Measurements from ENCODE around the gene SSUH2.

Gene SSUH2

GRCh38 chr3:8608791-8609467 lies 35.7 kb downstream of the SSUH2 start:
- H3K4me1 Mint-ChIP-seq: no peaks in the 10 kb centered on the region
- no peak overlapping the region for H3K27ac Mint-ChIP-seq (ENCODE audit: low read depth)
- no peak overlapping the region for H3K4me3 Mint-ChIP-seq
- no peaks in the 10 kb centered on the region for H3K9me3 Mint-ChIP-seq
- no peaks in the 10 kb centered on the region for H3K36me3 Mint-ChIP-seq (ENCODE audit: insufficient read depth)
- DNase-seq (ENCODE audit: low spot score in 2 of 2) (no peak), ATAC-seq (replicated peaks; ENCODE audit: extremely low read depth, poor library complexity, severe bottlenecking) (no peak)
- peaks cover 25% of the 10 kb centered on the region for H3K27me3 Mint-ChIP-seq

- Mint-ChIP-seq H3K4me3 (no peak overlapping the region), H3K27me3 (peaks cover 25% of the 10 kb centered on the region), H3K27ac (ENCODE audit: low read depth) (no peak overlapping the region), H3K36me3 (ENCODE audit: insufficient read depth) (no peaks in the 10 kb centered on the region), H3K9me3 (no peaks in the 10 kb centered on the region), H3K4me1 (no peaks in the 10 kb centered on the region)
- ATAC-seq (replicated peaks; ENCODE audit: extremely low read depth, poor library complexity, severe bottlenecking) (no peak), DNase-seq (ENCODE audit: low spot score in 2 of 2) (no peak)
Observed at GRCh38 chr3:8608041-8608790, 36.4 kb downstream of the SSUH2 start.

- Mint-ChIP-seq H3K27me3 (peaks cover 25% of the 10 kb centered on the region), H3K9me3 (no peaks in the 10 kb centered on the region), H3K27ac (ENCODE audit: low read depth) (no peak overlapping the region), H3K4me3 (no peak overlapping the region), H3K4me1 (no peaks in the 10 kb centered on the region), H3K36me3 (ENCODE audit: insufficient read depth) (no peaks in the 10 kb centered on the region)
- no peak for DNase-seq (ENCODE audit: low spot score in 2 of 2)
- no peak for ATAC-seq (replicated peaks; ENCODE audit: extremely low read depth, poor library complexity, severe bottlenecking)
Observed at GRCh38 chr3:8607234-8608040, 37.2 kb downstream of the SSUH2 start.

- Mint-ChIP-seq H3K4me1 (no peaks in the 10 kb centered on the region), H3K9me3 (no peaks in the 10 kb centered on the region), H3K4me3 (no peak overlapping the region), H3K27ac (ENCODE audit: low read depth) (no peak overlapping the region), H3K27me3 (peaks cover 25% of the 10 kb centered on the region), H3K36me3 (ENCODE audit: insufficient read depth) (no peaks in the 10 kb centered on the region)
- ATAC-seq (replicated peaks; ENCODE audit: extremely low read depth, poor library complexity, severe bottlenecking) (no peak), DNase-seq (ENCODE audit: low spot score in 2 of 2) (no peak)
Observed at GRCh38 chr3:8606701-8607231, 37.8 kb downstream of the SSUH2 start.

GRCh38 chr3:8604988-8605387 lies 39.6 kb downstream of the SSUH2 start:
- Mint-ChIP-seq H3K9me3 (no peaks in the 10 kb centered on the region), H3K4me1 (no peaks in the 10 kb centered on the region), H3K36me3 (ENCODE audit: insufficient read depth) (no peaks in the 10 kb centered on the region), H3K27me3 (peaks cover 25% of the 10 kb centered on the region), H3K4me3 (no peak overlapping the region), H3K27ac (ENCODE audit: low read depth) (no peak overlapping the region)
- DNase-seq (ENCODE audit: low spot score in 2 of 2) (no peak), ATAC-seq (replicated peaks; ENCODE audit: extremely low read depth, poor library complexity, severe bottlenecking) (no peak)

- DNase-seq (ENCODE audit: low spot score in 2 of 2): no peak
- peaks cover 25% of the 10 kb centered on the region for H3K27me3 Mint-ChIP-seq
Observed at GRCh38 chr3:8604006-8604405, 40.6 kb downstream of the SSUH2 start.

GRCh38 chr3:8603115-8603710 lies 41.4 kb downstream of the SSUH2 start:
- Mint-ChIP-seq H3K4me3 (no peak overlapping the region), H3K4me1 (no peaks in the 10 kb centered on the region), H3K36me3 (ENCODE audit: insufficient read depth) (no peaks in the 10 kb centered on the region), H3K9me3 (no peaks in the 10 kb centered on the region), H3K27ac (ENCODE audit: low read depth) (no peak overlapping the region), H3K27me3 (peaks cover 19% of the 10 kb centered on the region)
- no peak for ATAC-seq (replicated peaks; ENCODE audit: extremely low read depth, poor library complexity, severe bottlenecking)
- DNase-seq (ENCODE audit: low spot score in 2 of 2): no peak

More at GRCh38 chr3:8604006-8604405, 40.6 kb downstream of the SSUH2 start:
- Mint-ChIP-seq H3K4me1 (no peaks in the 10 kb centered on the region), H3K27ac (ENCODE audit: low read depth) (no peak overlapping the region), H3K9me3 (no peaks in the 10 kb centered on the region), H3K4me3 (no peak overlapping the region), H3K36me3 (ENCODE audit: insufficient read depth) (no peaks in the 10 kb centered on the region)
- no peak for ATAC-seq (replicated peaks; ENCODE audit: extremely low read depth, poor library complexity, severe bottlenecking)

GRCh38 chr3:8600457-8600856 lies 44.1 kb downstream of the SSUH2 start:
- Mint-ChIP-seq H3K4me3 (no peak overlapping the region), H3K4me1 (no peaks in the 10 kb centered on the region), H3K9me3 (no peaks in the 10 kb centered on the region), H3K27ac (ENCODE audit: low read depth) (no peak overlapping the region), H3K36me3 (ENCODE audit: insufficient read depth) (no peaks in the 10 kb centered on the region), H3K27me3 (peaks cover 8% of the 10 kb centered on the region)
- no peak for ATAC-seq (replicated peaks; ENCODE audit: extremely low read depth, poor library complexity, severe bottlenecking)
- no peak for DNase-seq (ENCODE audit: low spot score in 2 of 2)

GRCh38 chr3:8599146-8599545 lies 45.5 kb downstream of the SSUH2 start:
- ATAC-seq (replicated peaks; ENCODE audit: extremely low read depth, poor library complexity, severe bottlenecking): no peak
- Mint-ChIP-seq H3K27ac (ENCODE audit: low read depth) (no peak overlapping the region), H3K27me3 (peaks cover 11% of the 10 kb centered on the region), H3K36me3 (ENCODE audit: insufficient read depth) (no peaks in the 10 kb centered on the region), H3K4me3 (no peak overlapping the region), H3K4me1 (no peaks in the 10 kb centered on the region), H3K9me3 (no peaks in the 10 kb centered on the region)
- no peak for DNase-seq (ENCODE audit: low spot score in 2 of 2)

- no peaks in the 10 kb centered on the region for H3K36me3 Mint-ChIP-seq (ENCODE audit: insufficient read depth)
- no peaks in the 10 kb centered on the region for H3K4me1 Mint-ChIP-seq
- no peaks in the 10 kb centered on the region for H3K9me3 Mint-ChIP-seq
- ATAC-seq (replicated peaks; ENCODE audit: extremely low read depth, poor library complexity, severe bottlenecking) (no peak), DNase-seq (ENCODE audit: low spot score in 2 of 2) (no peak)
- H3K27ac Mint-ChIP-seq (ENCODE audit: low read depth): no peak overlapping the region
- no peak overlapping the region for H3K4me3 Mint-ChIP-seq
- H3K27me3 Mint-ChIP-seq: peaks cover 11% of the 10 kb centered on the region
Observed at GRCh38 chr3:8597219-8597853, 47.3 kb downstream of the SSUH2 start.

GRCh38 chr3:8596321-8597218 lies 48.0 kb downstream of the SSUH2 start:
- ATAC-seq (replicated peaks; ENCODE audit: extremely low read depth, poor library complexity, severe bottlenecking) (no peak), DNase-seq (ENCODE audit: low spot score in 2 of 2) (no peak)
- Mint-ChIP-seq H3K36me3 (ENCODE audit: insufficient read depth) (no peaks in the 10 kb centered on the region), H3K4me1 (no peaks in the 10 kb centered on the region), H3K27me3 (peaks cover 11% of the 10 kb centered on the region), H3K4me3 (no peak overlapping the region), H3K27ac (ENCODE audit: low read depth) (no peak overlapping the region), H3K9me3 (no peaks in the 10 kb centered on the region)
